ENCODE measurements around the gene PIPOX. TPM values are rescaled to one million over a fixed set of nuclear protein-coding genes. Genes with fewer than 3 reads are reported as not detected.

PIPOX gene
- total and polyA plus RNA-seq, 9 of the 15 experiments (the other 6 are each of a cell fraction or from before 2014, with no cell fraction given) = 0.15 to 2.2 (median 0.58) TPM; not detected in 2

DNA sequence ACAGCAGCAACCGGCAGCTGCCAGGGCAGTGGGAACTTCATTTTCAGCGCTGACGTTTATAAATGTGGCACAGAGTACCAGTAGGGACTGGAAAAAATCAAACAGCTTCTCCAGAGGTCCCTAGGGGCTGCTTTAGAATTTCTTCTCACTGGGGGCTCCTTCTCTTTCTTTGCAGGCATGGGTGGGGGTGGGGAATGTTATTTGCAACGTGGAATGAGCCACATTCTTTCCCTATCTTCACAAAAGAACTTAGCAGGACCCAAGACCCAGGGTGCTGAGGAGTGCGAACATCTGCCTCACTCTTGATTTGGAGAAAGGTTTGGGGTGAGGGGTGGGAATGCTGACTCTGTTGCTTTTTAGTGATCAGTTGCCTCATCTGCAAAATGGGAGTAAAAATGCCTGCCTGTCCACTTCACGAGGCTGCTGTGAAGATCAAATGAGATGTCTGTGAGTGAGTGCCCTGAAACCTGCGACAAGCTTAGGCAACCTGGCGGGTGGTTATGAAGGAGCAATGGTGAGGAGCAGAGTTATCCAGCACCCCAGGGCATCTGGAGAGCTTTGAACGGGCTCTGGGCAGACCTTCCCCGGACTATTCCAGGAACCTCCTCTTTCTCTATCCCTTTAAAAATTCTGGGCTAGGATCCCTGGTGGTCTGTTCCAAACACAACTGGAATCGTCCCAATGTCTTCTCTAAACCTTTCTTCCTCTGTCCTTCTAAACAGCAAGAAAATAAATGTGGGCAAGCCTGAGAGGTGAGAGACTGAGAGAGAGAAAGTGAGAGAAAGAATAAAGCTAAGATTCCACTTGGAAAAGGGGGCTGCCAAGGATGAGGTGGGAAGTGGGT is 10.7 kb upstream of the PIPOX start (continued):
- TF ChIP-seq, protein P1, sequence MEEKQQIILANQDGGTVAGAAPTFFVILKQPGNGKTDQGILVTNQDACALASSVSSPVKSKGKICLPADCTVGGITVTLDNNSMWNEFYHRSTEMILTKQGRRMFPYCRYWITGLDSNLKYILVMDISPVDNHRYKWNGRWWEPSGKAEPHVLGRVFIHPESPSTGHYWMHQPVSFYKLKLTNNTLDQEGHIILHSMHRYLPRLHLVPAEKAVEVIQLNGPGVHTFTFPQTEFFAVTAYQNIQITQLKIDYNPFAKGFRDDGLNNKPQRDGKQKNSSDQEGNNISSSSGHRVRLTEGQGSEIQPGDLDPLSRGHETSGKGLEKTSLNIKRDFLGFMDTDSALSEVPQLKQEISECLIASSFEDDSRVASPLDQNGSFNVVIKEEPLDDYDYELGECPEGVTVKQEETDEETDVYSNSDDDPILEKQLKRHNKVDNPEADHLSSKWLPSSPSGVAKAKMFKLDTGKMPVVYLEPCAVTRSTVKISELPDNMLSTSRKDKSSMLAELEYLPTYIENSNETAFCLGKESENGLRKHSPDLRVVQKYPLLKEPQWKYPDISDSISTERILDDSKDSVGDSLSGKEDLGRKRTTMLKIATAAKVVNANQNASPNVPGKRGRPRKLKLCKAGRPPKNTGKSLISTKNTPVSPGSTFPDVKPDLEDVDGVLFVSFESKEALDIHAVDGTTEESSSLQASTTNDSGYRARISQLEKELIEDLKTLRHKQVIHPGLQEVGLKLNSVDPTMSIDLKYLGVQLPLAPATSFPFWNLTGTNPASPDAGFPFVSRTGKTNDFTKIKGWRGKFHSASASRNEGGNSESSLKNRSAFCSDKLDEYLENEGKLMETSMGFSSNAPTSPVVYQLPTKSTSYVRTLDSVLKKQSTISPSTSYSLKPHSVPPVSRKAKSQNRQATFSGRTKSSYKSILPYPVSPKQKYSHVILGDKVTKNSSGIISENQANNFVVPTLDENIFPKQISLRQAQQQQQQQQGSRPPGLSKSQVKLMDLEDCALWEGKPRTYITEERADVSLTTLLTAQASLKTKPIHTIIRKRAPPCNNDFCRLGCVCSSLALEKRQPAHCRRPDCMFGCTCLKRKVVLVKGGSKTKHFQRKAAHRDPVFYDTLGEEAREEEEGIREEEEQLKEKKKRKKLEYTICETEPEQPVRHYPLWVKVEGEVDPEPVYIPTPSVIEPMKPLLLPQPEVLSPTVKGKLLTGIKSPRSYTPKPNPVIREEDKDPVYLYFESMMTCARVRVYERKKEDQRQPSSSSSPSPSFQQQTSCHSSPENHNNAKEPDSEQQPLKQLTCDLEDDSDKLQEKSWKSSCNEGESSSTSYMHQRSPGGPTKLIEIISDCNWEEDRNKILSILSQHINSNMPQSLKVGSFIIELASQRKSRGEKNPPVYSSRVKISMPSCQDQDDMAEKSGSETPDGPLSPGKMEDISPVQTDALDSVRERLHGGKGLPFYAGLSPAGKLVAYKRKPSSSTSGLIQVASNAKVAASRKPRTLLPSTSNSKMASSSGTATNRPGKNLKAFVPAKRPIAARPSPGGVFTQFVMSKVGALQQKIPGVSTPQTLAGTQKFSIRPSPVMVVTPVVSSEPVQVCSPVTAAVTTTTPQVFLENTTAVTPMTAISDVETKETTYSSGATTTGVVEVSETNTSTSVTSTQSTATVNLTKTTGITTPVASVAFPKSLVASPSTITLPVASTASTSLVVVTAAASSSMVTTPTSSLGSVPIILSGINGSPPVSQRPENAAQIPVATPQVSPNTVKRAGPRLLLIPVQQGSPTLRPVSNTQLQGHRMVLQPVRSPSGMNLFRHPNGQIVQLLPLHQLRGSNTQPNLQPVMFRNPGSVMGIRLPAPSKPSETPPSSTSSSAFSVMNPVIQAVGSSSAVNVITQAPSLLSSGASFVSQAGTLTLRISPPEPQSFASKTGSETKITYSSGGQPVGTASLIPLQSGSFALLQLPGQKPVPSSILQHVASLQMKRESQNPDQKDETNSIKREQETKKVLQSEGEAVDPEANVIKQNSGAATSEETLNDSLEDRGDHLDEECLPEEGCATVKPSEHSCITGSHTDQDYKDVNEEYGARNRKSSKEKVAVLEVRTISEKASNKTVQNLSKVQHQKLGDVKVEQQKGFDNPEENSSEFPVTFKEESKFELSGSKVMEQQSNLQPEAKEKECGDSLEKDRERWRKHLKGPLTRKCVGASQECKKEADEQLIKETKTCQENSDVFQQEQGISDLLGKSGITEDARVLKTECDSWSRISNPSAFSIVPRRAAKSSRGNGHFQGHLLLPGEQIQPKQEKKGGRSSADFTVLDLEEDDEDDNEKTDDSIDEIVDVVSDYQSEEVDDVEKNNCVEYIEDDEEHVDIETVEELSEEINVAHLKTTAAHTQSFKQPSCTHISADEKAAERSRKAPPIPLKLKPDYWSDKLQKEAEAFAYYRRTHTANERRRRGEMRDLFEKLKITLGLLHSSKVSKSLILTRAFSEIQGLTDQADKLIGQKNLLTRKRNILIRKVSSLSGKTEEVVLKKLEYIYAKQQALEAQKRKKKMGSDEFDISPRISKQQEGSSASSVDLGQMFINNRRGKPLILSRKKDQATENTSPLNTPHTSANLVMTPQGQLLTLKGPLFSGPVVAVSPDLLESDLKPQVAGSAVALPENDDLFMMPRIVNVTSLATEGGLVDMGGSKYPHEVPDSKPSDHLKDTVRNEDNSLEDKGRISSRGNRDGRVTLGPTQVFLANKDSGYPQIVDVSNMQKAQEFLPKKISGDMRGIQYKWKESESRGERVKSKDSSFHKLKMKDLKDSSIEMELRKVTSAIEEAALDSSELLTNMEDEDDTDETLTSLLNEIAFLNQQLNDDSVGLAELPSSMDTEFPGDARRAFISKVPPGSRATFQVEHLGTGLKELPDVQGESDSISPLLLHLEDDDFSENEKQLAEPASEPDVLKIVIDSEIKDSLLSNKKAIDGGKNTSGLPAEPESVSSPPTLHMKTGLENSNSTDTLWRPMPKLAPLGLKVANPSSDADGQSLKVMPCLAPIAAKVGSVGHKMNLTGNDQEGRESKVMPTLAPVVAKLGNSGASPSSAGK (IDR thresholded peaks at IDR 0.05) = no peak
- TF ChIP-seq NR2C2 (CRISPR knock-in tag; IDR thresholded peaks at IDR 0.05) = no peak
- no peak for TF ChIP-seq NR2C2 (tag; IDR thresholded peaks at IDR 0.05)
- no peak for TF ChIP-seq KDM5B (IDR thresholded peaks at IDR 0.05; ENCODE audit: insufficient replicate concordance, low read depth, low read length)
- TF ChIP-seq, protein P2, sequence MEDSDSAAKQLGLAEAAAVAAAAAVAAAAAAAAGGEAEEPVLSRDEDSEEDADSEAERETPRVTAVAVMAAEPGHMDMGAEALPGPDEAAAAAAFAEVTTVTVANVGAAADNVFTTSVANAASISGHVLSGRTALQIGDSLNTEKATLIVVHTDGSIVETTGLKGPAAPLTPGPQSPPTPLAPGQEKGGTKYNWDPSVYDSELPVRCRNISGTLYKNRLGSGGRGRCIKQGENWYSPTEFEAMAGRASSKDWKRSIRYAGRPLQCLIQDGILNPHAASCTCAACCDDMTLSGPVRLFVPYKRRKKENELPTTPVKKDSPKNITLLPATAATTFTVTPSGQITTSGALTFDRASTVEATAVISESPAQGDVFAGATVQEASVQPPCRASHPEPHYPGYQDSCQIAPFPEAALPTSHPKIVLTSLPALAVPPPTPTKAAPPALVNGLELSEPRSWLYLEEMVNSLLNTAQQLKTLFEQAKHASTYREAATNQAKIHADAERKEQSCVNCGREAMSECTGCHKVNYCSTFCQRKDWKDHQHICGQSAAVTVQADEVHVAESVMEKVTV (CRISPR knock-in tag; IDR thresholded peaks at IDR 0.05) = no peak
- no peak for TF ChIP-seq ZNF785 (CRISPR knock-in tag; IDR thresholded peaks at IDR 0.05)
- TF ChIP-seq ZNF436 (CRISPR knock-in tag; IDR thresholded peaks at IDR 0.05) = no peak
- TF ChIP-seq ZNF780A (CRISPR knock-in tag; IDR thresholded peaks at IDR 0.05) = no peak
- no peak for TF ChIP-seq KLF1 (tag; IDR thresholded peaks at IDR 0.05)
- no peak for TF ChIP-seq CCAR2 (IDR thresholded peaks at IDR 0.05; ENCODE audit: low read depth, low read length)

All from K562 (cell line).